NCI-H2029 (cell line): Measurements from ENCODE around the gene BCAS4.
"Not testable (repeated sequence)": the region's sequence is repeated elsewhere in the genome, so short reads cannot be mapped to it uniquely, and the experiment has no call there.

Source experiments
- DNase-seq: peaks from one replicate; lab custom pipeline; 2025; lab: John Stamatoyannopoulos, UW

BCAS4 gene

DNA sequence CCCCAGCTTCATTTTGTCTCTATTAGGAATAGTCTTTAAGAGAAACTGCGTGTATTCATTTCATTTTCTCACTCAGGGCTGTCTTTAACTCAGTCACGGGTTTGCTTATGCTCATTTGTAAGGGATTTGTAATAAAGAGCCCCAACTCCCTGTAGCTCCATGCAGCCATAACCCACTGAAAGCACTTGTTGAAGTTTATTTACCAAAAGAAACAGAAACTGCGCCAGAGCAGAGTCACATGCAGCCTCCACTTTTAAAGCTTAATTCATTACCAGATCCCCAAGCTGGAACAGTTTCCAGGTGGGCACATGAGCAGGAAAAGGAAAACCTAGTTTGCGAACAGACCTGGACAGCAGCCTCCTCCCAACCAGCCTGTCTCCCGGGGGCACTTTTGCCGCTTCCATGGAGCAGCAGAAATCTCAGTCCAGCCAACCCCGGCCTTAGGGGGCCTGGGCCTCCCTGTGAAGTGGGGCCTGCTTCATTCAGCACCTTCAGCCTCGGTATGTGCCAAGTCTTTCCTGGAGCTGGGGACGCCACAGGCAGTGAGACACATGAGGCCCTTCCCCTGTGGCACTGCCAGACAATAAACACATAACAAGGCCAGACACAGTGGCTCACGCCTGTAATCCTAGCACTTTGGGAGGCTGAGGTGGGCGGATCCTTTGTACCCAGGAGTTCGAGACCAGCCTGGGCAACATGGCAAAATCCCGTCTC lies 4.5 kb downstream of the BCAS4 start:
- DNase-seq: no peak

DNA sequence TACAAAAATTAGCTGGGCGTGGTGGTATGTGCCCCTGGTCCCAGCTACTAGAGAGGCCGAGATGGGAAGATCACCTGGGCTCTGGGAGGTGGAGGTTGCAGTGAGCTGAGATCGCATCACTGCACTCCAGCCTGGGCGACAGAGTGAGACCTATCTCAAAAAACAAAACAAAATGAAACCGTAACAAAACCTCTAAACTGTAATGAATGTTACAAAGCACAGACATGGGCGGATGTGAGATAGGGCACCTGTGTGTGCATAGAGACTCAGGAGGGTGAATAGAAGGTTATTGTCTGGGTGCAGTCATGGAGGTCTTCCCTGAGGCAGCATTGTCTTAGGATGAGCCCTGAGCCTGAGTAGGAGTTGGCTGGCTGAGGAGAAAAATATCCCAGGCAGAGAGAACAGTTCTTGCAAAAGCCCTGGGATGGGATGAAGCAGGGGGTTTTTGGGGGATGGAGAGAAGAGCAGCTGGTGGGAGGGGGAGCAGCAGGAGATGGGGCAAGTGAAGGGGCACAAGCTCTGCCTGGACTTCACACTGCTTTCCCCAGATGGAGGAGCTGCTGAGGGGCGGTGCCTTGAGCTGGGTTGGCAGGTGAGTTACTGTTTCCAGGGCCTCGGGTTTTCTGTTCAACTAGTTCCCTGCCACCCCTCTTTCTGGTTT lies 5.2 kb downstream of the BCAS4 start:
- no peak for DNase-seq

DNA sequence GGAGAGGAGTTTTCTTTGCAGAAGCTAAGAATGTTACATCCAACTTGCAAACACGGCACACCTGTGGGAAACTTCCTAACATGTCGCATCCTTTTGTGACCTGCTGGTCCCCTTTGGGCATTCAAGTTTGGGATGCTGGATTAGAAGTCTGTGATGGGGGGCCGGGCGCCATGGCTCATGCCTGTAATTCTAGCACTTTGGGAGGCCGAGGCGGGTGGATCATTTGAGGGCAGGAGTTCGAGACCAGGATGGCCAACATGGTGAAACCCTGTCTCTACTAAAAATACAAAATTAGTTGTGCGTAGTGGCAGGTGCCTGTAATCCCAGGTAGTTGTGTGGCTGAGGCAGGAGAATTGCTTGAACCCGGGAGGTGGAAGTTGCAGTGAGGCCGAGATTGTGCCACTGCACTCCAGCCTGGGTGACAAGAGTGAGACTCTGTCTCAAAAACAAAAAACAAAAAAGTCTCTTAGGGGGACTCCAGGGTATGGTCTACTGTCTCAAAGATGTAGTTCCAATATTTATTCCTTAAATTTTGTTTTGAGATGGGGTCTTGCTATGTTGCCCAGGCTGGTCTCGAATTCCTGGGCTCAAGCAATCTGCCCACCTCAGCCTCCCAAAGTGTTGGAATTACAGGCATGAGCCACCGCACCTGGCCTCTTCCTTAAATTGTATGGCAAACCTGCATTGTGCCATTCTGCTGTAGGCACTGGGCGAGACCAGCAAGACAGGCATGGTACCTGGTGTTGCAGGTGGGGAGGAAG lies 6.3 kb downstream of the BCAS4 start:
- DNase-seq: not testable (repeated sequence)

DNA sequence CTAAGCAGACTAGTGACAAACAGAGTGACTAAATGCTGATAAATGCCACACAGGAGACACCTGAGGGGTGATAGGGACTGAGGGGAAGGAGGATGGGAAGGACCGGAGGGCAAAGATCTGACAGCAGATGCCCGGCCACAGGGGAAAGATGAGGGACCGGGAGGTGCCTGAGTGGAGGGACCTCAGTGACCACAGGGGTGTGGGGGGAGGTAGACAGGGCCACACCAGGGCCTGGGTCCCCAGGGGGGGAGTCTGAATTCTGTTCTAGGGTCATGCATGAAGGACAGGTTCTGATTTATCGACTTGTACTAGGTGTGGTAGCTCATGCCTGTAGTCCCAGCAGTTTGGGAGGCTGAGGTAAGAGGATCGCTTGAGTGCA lies 6.9 kb downstream of the BCAS4 start:
- DNase-seq: no peak

DNA sequence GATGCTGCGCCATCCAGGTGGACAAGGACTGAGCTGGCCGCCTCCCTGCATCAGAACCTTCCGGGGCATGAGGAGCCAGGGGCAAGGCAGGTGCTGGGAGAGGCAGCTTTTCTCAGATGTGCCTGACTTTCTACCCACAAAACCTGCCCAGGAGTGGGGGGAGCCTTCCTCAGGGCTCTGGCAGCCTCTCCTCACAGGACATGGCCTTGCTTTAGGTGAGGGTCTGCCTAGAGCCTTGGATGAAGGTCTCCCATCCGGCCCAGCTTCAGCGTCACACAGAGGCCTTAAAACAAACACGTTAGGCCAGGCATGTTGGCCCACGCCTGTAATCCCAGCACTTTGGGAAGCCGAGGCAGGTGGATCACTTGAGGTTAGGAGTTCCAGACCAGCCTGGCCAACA lies 7.4 kb downstream of the BCAS4 start:
- no peak for DNase-seq

DNA sequence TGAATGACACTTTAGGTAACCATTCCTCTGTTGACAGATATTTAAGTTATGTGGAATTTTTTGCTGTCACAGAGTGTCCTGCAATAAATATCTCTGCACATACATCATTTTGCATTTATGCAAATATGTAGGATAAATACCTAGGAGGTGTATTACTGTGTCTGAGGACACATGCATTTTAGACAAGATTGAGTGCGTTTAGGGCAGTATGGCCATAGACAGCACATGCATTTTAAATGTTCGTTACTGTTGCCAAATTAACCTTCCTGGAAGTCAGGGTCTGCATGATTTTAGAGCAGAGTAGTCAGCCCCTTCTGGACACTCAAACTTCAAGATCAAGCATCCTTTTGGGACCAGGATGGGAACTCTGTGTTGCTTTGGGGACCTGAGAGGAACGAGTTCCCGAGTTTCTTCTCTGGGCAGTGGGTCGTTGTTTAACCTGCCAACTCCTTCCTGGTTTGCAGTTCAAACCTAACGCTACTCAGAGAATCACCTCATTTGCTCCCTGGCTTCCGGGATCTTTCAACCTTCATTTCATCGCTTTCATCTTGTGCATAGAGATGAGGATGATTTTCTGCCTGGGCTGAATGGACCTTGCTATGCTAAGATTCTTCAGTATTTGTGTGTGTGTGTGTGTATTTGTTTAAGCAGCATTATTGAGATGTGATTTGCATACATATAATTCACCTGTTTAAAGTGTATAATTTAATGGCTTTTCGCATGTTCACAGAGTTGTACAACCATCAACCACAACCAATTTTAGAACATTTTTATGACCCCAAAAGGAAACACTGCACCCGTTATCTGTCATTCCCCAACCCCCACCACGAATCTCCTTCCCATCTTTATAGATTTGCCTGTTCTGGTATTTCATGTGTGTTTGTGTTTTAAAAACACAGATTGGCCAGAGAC lies 9.8 kb downstream of the BCAS4 start:
- no peak for DNase-seq

DNA sequence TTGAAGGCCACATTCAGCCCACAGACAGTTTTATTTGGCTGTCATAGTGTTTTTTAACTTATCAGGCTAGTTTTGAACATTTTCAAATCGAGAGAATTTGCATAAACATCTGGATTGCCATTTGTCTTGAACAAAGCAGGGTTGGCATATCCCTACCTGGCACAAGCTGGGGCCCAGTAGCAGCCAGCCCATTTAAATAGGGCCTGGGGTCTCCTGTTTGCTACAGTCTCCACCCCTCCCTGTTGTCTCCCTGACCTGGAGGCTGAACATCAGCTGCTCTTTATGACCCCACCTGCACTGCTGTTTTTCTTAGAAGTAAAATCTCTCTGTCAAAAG lies 10.5 kb downstream of the BCAS4 start:
- no peak for DNase-seq

DNA sequence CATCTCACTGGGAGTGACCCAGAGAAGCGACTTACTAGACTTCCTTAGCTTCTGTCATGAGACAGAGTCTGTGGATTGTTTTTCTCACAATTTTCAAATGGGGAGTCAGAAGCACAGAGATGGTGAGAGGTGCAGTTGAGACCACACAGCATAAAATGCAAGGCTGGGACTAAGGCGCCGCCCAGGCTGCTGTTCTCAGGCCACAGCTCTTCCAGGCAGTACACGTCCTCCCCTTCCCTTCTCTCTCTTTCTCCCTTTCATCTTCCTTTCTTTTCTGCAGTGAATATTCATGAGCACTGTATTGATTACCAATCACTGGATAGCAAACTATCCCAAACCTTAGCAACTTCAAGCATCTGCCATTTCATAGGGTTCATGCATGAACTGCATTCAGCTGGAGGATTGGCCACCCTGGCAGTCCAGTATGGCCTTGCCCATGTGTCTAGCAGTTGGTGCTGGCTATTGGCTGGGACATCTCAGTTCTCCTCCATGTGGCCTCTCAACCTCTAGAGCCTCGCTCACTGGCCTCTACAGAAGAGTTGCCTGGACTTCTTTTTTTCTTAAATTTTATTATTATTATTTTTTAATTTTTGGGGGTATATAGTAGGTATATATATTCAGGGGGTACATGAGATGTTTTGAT lies 11.4 kb downstream of the BCAS4 start:
- DNase-seq: no peak

DNA sequence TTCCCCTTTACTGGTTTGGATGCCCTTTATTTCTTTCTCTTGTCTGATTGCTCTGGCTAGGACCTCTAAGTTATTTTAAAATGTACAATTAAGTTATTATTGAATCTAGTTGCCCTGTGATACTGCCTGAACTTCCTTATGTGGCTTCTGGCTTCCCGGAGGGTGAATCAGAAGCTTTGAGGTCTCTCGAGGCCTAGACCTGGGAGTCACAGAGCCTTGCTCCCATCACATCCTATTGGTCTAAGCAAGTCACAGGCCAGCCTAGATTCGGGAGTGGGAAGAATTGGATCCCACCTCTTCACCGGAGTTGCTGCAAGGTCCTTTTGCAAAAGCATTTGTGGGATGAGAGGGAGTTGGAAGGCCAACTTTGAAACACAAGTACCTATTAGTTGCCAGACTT lies 15.2 kb downstream of the BCAS4 start:
- DNase-seq: no peak

DNA sequence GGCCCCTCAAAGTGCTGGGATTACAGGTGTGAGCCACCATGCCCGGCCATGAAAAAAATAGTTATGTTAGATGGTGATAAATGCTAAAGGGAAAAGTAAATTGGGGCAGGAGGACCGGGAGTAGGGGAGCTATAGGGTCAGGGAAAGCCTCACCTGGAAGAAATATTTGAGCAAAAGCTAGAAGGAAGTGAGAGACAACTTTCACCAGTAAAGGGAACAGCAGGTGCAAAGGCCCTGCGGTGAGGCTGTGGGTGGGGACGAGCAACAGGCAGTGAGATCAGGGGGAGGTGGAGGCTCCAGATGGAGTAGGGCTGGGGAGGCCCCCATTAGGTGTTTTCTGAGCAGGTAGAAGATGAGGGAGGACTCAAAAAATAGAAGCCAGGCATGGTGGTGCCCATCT lies 16.0 kb downstream of the BCAS4 start:
- no peak for DNase-seq

DNA sequence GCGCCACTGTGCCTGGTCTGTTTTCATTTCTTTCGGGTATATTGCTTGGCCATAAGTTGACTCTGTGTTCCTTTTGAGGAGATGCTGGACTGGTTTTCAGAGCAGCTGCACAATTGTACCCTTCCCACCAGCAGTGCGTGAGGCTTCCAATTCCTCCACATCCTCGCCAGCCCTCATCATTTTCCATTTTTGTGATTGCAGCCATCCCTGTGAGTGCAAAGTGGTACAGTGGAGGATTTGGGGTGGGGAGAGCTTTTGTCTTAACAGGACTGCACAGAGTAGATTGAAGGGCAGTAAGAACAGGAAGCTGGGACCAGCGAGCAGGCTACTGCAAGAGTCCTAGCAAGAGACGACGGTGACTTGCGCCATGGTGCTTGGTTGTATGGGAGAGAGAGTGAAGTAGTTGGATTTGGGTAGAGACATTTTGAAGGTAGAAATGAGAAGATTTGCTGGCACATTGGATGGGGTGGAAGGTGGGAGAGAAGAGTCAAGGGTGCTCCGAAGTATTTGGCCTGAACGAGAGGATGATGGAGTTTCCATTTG lies 18.3 kb downstream of the BCAS4 start:
- no peak for DNase-seq

DNA sequence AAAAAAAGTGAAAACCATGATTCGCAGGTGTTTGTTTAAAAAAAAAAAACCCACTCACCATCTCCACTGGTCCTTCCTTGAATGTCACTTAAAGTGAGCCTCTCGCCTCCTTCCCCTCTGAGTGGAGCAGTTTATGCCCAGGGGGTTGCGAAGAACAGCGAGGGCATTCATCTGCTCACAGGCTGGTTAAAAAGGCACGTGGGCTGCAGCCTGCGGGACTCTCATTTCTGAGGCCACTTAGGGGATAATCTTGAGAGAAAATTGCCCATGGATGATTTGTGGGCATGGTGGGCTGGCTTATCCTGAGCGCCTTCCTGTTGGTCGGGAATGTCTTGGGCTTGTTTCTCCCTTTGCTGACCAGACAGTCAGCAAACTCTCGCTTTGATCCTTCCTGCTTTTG lies 18.9 kb downstream of the BCAS4 start:
- no peak for DNase-seq

DNA sequence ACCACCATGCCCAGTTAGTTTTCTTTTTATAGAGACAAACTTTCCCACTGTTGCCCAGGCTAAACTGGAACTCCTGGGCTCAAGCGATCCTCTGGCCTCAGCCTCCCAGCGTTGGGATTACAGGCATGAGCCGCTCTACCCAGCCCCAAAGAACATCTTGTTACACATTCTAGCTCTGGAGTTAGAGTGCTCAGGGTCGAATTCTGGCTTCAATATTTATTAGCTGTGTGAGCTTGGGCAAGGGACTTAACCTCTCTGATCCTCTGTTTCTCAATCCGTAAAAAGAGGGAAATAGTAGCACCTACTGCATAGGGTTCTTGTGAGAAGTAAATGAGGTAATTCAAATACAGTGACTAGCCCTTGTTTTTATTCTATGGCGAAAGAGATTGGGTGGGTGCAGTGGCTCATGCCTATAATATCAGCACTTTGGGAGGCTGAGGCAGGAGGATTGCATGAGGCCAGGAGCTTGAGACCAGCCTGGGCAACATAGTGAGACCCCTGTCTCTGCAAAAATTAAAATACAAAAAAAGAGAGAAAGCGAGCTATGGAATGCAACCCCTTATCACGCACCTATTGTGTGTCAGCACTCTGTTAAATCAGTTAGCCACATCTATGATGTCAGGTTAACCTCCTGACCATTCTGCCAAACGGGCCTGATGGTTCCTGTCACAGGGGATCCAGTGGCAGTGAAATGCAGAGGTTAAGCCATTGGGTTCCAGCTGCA lies 19.7 kb downstream of the BCAS4 start:
- no peak for DNase-seq

DNA sequence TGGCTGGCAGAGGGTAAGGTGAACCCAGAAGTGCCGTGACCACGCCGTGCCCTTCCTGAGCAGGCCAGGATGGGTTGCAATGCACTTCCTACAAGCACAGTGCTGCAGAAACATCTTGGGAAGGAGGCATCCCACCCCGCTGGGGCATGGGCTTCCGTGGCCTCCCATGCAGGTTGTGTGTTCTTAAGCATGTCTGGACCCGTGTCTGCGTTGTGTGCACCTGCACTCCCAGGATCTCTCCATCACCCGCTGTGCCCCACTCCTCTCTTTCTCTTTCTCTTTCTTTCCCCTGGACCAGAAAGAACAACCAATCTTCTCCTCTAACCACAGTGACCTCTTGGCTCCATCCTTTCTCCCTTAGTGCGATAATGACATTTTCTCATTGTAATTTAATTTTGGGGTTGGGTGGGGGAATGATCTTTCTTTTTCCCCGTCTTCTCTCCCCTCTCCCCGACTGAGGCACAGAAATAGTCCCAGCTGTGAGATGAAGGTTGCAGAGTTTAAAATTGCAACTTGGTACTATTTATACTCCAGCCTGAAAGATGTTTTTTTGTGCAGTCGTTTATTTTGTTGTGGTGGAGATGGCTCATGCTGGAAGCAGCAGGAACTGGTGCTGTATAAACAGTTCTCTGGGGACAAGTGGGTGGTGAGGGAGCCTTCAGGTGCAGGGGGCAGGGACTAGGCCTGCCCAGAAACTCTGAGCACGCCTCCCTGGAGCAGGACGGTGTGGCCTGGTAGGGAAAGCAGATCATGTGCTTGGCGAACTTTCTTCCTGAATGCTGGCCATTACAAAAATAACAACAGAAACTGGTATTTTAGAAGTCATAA lies 20.5 kb downstream of the BCAS4 start:
- no peak for DNase-seq

DNA sequence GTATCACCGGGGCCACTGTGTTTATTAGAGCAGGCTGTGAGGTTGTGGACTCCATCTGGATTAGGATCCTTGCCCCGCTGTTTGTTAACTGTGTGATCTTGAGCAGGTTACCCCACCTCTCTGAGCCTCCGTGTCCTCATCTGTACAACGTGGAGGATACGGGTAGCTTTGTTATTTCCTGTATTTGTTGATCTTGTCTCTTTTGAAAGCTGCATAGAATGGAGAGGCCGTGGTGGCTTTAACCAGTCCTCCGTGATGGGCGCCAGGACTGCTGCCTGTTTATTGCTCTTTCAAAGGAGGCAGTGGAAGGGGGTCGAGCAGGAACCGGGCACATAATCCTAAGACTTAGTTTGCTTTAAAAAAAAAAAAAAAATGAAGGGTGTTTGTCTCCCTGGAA lies 22.9 kb downstream of the BCAS4 start:
- no peak for DNase-seq

DNA sequence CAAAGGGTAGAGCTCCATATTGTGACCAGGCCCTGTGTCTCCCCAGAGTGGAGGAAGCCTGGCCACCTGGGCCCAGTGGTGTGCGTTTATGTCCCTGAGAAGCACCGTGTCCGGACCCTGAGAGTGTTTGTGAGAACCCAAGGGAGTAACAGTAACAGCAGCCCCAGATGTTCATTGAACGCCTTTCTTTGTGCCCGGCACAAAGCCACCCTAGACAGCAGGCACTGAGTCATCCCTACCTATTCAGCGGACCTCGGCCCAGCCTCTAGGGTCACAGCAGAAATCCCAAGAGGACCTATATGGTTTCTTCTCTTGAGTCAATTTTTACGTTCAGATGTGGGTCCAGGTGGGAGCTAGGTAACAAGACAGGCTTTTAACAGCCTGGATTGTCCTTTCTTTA lies 24.5 kb downstream of the BCAS4 start:
- no peak for DNase-seq

DNA sequence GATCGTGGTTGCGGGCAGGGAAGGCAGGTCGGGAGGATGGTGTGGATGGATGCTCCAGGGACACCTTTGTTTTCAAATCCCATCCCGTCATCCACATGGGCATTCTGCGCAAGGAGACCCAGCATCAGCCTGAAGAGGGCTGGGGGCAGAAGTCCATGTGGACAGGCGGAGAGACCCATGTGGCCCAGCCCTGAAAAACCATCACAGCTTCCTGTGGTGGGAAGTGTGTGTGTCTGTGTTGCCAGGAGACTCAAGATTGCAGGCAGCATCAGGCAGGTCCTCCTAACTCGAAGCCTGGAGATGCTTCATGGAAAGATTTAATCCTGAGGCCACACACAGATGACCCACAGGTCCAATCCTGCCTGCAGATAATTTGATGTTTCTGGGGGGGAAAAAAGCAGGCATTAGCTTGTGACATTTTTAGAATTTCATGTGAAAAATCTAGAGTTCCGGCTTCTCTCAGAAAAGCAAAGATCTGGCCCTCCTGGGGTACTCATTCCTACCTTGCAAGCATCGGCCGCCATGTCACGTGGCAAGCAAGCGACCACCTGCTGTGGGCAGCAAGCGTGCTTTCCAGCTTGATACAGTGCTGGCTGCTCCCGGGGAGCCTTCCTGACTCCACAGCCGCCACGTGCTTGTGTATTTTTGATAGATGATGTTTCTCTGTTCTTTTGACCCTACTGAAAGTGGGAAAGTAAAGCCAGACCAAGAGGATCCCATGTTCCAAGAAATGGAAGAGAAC lies 25.8 kb downstream of the BCAS4 start:
- DNase-seq: no peak

DNA sequence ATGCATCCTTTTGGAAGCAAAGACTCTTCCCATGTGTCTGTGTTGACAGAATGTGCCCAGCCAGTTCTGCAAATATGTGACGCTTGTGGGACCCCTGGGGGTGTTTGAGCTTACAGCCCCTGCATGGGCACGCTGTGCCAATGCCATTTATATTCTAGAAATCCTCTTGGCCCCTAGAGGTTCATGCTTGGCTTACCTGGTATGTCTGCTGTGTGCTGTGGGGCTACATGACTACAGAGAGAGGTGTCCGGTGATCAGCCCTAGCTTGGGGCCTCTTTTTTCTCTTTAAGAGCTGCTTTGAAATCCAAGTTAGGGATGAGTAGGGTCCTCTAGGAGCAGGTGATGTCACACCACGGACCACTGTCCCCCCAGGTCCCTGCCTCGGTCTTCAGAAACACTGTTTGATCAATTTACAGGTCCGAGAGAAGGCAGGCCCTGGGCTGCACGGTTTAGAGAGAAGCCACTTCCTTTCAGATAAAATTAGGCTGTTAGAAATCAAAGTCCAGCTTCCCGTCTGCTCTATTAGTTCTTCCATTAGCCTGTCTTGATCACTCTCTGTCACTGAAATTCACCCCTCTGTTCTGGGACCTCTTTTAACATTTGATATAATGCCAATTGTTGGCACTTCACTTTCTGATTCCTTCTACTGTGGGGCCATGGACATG lies 26.5 kb downstream of the BCAS4 start:
- DNase-seq: no peak

DNA sequence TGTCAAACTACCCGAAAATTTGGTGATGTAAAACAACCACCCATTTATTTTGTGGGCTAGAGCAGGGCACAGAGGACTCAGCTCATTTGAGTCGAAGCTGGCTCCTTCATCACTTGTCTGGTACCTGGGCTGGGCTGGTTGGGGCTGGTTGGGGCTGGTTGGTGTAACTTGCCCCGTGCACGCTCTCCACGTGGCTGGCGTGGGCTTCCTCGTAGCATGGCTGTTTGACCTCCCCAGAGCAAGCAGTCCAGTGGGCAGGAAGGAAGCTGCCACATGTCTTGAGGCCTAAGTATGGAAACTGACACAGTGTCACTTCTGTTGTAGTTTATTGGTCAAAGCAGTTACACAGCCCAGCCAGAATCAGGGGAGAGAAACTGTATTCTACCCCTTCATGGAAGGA lies 27.1 kb downstream of the BCAS4 start:
- no peak for DNase-seq
